Measurements from ENCODE around the gene FXR2.
"Not testable (repeated sequence)": the region's sequence is repeated elsewhere in the genome, so short reads cannot be mapped to it uniquely, and the experiment has no call there.

Gene FXR2

GRCh38 chr17:7627250-7628121 is 12.8 kb upstream of the FXR2 start, which contains the start of gene SAT2:
Gene SAT2, minus strand, starts transcription at chr17:7627821. Its CDS starts 186 bp downstream, at chr17:7627635.
- peak; percentile 87 for DNase-seq

- no peak for DNase-seq
Observed at GRCh38 chr17:7626956-7627249, 12.2 kb upstream of the FXR2 start.

- DNase-seq, result no peak
Observed at GRCh38 chr17:7626307-7626706, 11.6 kb upstream of the FXR2 start.

- not testable (repeated sequence) for DNase-seq
Observed at GRCh38 chr17:7625749-7626148, 11.1 kb upstream of the FXR2 start.

GRCh38 chr17:7623661-7624060 is 9.0 kb upstream of the FXR2 start:
- DNase-seq, result no peak

GRCh38 chr17:7620835-7621234 is 6.1 kb upstream of the FXR2 start:
- DNase-seq, result no peak

GRCh38 chr17:7618608-7619007 is 3.9 kb upstream of the FXR2 start:
- DNase-seq, result no peak

- no peak for DNase-seq
Observed at GRCh38 chr17:7615265-7615747, 609 bp upstream of the FXR2 start.

- DNase-seq, result no peak
Observed at GRCh38 chr17:7613769-7614424, 800 bp downstream of the FXR2 start.

GRCh38 chr17:7612294-7612640 is 2.4 kb downstream of the FXR2 start:
- DNase-seq, result no peak

GRCh38 chr17:7611635-7612293 is 2.9 kb downstream of the FXR2 start:
- DNase-seq, result no peak

GRCh38 chr17:7610641-7611040 is 4.1 kb downstream of the FXR2 start:
- DNase-seq, result no peak

GRCh38 chr17:7606280-7606679 is 8.4 kb downstream of the FXR2 start:
- no peak for DNase-seq

GRCh38 chr17:7597561-7597960 is 17.1 kb downstream of the FXR2 start:
- DNase-seq, result not testable (repeated sequence)

GRCh38 chr17:7593296-7593695 is 21.4 kb downstream of the FXR2 start:
- DNase-seq, result no peak

- no peak for DNase-seq
Observed at GRCh38 chr17:7592422-7593021, 22.2 kb downstream of the FXR2 start.

- no peak for DNase-seq
Observed at GRCh38 chr17:7591596-7591995, 23.1 kb downstream of the FXR2 start.

GRCh38 chr17:7590743-7591142 is 24.0 kb downstream of the FXR2 start:
- no peak for DNase-seq

GRCh38 chr17:7589891-7590691 is 24.6 kb downstream of the FXR2 start, which contains the start of gene SOX15:
Gene SOX15, minus strand, starts transcription at chr17:7590094. Its CDS starts 418 bp downstream, at chr17:7589676.
- no peak for DNase-seq

GRCh38 chr17:7589204-7589868 is 25.4 kb downstream of the FXR2 start:
- DNase-seq, result peak; percentile 77

- DNase-seq, result no peak
Observed at GRCh38 chr17:7588553-7589203, 26.0 kb downstream of the FXR2 start.
